ENCODE data around the gene SOWAHC.
"Not testable (repeated sequence)": the region's sequence is repeated elsewhere in the genome, so short reads cannot be mapped to it uniquely, and the experiment has no call there.

Gene SOWAHC, protein sequence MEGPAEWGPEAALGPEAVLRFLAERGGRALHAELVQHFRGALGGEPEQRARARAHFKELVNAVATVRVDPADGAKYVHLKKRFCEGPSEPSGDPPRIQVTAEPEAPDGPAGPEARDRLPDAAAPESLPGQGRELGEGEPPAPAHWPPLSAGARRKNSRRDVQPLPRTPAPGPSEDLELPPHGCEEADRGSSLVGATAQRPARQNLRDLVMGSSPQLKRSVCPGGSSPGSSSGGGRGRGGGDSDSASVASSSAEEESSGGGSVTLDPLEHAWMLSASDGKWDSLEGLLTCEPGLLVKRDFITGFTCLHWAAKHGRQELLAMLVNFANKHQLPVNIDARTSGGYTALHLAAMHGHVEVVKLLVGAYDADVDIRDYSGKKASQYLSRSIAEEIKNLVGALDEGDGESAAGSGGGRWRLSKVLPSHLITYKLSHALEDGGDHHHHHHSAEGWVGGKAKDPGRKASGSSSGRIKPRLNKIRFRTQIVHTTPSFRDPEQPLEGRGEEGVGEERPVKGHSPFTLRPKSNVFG

DNA sequence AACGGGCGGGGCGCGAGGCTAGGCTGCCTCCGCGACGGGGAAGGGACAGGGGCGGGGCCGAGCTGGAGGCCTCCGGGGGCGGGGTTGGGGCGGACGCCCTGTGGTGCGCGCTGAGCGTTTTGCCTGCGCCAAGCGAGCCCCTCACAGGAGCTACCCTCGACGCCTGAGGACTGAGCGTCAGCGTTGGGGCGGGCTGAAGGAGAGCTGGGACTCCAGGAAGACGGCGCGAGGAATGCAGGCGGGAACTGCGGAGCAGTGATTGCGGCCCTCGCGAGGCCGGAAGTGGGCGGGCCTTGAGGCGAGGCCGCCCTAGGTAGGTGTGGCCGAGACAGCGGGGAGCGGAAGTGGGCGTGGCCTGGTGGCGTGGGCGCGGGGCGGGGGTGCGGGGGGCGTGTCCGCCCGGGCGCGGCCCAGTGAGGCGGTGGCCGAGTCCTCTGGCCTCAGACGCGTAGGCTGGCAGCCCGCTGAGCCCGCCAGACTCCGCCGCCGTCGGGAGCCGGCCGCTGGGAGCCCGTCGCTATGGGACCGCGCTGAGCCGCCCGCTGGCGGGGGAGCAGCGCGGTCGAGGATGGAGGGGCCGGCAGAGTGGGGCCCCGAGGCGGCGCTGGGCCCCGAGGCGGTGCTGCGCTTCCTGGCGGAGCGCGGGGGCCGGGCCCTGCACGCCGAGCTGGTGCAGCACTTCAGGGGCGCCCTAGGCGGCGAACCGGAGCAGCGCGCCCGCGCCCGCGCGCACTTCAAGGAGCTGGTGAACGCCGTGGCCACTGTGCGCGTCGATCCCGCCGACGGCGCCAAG, at the start of gene SOWAHC, which contains the start of gene SEPTIN10:
SOWAHC (plus strand) TSS at position 443 of the 793 bp plus-strand sequence; CDS start at position 569, 126 bp downstream.
SEPTIN10 (minus strand) TSS at position 45 of the 793 bp plus-strand sequence. CDS start 139 bp downstream, outside the sequence.
- DNase-seq = peak; percentile 83

GRCh38 chr2:109575373-109575772, 38.8 kb upstream of the SOWAHC start:
- no peak for DNase-seq

GRCh38 chr2:109577630-109578029, 36.5 kb upstream of the SOWAHC start:
- not testable (repeated sequence) for DNase-seq

DNA sequence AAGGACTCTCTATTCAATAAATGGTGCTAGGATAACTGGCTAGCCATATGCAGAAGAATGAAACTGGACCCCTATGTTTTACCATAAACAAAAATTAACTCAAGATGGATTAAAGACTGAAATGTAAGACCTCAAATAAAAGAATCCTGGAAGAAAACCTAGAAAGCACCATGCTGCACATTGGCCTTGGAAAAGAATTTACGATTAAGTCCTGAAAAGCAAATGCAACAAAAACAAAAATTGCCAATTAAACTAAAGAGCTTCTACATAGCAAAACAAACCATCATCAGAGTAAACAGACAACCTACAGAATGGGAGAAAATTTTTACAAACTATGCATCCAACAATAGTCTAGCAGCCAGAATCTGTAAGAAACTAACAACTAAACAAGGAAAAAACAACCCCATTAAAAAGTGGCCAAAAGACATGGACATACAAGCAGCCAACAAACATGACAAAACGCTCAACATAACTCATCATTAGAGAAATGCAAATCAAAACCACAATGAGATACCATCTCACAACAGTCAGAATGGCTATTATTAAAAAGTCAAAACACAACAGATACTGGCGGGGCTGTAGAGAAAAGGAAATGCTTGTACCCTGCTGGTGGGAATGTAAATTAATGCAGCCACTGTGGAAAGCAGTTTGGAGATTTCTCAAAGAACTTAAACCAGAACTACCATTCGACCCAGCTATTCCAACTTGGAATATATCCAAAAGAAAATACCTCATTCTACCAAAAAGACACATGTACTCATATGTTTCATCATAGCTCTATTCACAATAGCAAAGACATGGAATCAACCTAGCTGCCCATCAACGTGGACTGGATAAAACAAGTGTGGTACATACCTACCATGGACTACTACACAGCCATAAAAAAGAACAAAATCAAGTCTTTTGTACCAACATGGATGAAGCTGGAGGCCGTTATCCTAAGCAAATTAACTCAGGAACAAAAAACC, 31.0 kb upstream of the SOWAHC start:
- no peak for DNase-seq

GRCh38 chr2:109586687-109587086, 27.5 kb upstream of the SOWAHC start:
- no peak for DNase-seq

DNA sequence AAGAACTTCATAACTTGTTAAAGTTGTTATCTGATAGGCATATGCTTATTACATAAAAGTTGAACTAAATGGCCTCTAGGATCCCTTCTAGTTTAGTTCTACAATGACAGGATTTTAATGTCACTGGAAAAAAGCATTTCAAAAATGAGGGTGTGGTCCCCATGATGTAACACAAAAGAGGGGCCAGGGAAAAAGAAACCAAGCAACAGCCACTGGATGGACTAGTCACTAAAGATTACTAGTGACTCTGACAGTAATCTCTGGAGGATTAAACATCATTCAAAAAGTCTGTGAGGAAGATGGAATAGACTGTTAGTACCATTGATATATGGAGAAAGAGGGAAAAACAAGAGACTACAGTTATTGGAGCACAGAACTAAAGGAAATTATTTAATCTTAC, 23.0 kb upstream of the SOWAHC start:
- DNase-seq = no peak

- no peak for DNase-seq
Observed at GRCh38 chr2:109592905-109593304, 21.3 kb upstream of the SOWAHC start.

DNA sequence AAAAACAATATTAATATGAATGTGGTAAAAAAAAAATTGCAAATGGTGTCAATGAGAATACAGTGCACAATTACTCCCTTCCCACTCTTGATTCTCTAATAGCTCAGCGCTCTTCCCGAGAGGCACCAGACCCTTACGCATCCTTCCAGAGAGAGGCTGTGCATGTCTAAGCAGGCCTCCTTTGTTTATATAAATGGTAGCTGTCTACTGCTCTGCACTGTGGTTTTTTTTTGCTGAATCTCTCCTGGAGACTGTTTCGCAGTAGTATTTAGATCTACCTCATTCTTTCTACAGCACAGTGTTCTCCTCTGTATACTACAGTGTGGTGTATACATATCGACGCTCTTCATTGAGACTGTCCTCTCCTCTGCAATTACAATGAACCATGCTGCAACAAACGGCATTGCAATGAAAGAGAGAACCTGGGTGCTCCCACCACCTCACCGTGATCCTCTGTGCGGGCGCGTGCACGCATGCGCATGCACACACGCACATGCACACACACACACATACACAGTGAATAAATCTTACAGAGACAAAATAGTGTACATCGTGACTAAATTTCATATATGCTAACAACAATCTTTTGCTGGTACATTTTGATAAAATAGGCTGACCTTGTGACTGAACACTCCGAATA, 19.8 kb upstream of the SOWAHC start:
- no peak for DNase-seq

DNA sequence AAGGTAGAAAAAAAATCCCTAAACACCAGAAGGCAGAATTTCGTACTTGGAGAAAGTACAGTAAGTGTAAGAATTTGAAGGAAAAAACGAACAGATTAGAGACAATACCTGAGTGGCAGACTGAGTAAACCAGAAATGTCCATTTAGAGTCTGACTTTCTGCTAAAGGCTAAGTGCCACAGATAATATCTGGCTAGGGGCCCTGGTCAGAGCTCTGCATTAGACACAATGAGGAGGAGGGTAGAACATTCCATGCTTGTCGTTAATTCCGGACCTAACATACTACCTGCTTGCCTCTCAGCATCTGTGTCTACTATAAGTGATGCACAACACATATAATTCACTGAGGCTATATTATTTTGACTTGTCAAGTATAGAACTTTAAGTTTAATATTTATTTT, 18.5 kb upstream of the SOWAHC start:
- no peak for DNase-seq

GRCh38 chr2:109597283-109597682, 16.9 kb upstream of the SOWAHC start:
- DNase-seq = no peak

DNA sequence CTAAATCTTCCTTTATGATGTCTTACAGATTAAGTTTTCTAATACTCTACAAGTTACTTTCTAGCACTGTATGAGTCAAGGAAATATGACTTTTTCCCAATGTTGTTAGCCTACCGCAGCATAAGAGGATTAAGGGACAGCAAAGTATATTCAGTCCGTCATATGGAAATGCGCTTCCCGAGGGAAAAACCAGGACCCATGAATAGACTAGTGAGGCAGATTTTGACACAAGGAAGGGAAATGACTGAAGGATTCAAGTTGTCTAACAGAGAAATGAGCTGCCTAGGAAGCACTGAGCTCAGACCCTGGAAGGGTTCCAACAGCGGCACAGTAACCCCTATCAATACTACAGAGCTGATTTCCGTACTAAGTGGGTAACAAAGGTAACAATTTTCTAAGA, 12.4 kb upstream of the SOWAHC start:
- no peak for DNase-seq

DNA sequence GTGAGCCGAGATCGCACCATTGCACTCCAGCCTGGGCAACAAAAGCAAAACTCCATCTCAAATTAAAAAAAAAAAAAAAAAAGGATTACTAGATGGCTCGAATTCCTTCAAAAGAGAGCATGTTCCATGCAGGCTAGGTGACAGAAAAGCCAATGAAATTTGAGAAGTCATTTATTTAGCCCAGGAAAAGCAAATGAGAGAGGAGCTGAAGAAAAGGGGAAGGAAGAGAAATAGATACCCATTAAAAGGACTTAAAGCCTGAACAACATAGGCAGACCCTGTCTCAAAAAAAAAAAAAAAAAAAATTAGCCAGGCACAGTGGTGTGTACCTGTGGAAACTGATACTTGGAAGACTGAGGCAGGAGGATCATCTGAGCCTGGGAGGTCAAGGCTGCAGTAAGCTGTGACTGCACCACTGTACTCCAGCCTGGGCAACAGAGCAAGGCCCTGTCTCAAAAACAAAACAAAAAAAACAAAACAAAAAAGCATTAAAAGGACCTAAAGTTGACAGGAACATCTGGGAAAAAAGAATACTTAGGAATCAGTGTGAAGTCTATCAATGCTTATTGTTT, 11.5 kb upstream of the SOWAHC start:
- DNase-seq = no peak

DNA sequence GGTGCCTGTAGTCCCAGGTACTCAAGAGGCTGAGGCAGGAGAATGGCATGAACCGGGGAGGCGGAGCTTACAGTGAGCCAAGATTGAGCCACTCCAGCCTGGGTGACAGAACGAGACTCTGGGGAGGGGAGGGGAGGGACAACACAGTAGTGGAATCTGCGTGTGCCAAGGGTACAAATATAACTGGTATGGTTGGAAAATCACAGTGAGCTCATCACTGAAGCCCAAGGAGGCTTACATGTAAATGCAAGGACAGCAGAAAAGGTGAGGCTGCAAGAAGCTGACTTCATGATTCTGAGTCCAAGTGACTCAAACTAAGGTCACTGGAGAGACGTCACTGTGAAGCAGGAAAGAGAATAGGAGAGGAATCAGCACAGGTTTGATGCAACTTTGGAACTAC, 9.6 kb upstream of the SOWAHC start:
- no peak for DNase-seq

GRCh38 chr2:109607766-109608165, 6.4 kb upstream of the SOWAHC start:
- DNase-seq = no peak

GRCh38 chr2:109609352-109610024, 4.7 kb upstream of the SOWAHC start:
- DNase-seq = no peak

DNA sequence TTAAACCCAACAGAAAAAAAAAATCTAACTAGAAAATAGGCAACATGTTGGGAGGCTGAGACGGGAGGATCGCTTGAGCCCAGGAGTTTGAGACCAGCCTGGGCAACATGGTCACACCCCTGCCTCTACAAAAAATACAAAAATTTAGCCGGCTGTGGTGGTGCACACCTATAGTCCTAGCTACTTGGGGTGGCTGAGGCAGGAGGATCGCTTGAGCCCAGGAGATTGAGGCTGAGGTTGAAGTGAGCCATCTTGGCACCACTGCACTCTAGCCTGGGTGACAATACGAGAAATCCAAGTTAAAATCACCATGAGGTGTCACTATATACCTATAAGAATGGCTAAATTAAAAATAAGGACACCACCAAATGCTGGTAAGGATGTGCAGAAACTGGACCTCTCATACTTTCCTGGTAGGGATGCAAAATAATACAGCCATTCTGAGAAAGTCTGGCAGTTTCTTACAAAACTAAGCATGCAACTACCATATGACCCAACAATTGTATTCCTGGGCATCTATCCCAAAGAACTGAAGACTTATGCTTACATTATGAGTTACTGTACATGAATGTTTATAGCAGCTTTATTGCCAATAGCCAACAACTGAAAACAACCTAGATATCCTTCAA, 2.6 kb upstream of the SOWAHC start:
- DNase-seq = no peak

GRCh38 chr2:109613081-109613921, 863 bp upstream of the SOWAHC start:
- no peak for DNase-seq

DNA sequence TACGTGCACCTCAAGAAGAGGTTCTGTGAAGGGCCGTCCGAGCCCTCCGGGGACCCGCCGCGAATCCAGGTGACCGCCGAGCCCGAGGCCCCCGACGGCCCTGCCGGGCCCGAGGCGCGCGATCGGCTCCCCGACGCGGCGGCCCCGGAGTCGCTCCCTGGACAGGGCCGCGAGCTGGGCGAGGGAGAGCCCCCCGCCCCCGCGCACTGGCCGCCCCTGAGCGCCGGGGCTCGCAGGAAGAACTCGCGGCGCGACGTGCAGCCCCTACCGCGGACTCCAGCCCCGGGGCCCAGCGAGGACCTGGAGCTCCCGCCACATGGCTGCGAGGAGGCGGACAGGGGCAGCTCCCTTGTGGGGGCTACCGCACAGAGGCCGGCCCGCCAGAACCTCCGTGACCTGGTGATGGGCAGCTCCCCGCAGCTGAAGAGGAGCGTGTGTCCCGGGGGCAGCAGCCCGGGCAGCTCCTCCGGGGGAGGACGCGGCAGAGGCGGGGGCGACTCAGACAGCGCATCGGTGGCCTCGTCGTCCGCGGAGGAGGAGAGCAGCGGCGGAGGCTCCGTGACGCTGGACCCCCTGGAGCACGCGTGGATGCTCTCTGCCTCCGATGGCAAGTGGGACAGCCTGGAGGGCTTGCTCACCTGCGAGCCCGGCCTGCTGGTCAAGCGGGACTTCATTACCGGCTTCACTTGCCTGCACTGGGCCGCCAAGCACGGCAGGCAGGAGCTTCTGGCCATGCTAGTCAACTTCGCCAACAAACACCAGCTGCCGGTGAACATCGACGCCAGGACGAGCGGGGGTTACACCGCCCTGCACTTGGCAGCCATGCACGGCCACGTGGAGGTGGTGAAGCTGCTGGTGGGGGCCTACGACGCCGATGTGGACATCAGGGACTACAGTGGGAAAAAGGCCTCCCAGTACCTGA, 812 bp downstream of the SOWAHC start:
- DNase-seq = no peak

Data from NCI-H748 treated with DMSO at 0.1 percent for 48 hours (cell line).